HepG2 (cell line): Measurements from ENCODE around the gene ZNF280A. TPM values are rescaled to one million over a fixed set of nuclear protein-coding genes. Genes with fewer than 3 reads are reported as not detected.

Source experiments
- ATAC-seq: fragments of 200-7000 bp; cut with Tn5 transposase; 3 replicates; pipeline ENCODE4 v1.9.1; 2020; ENCODE audit warnings: mild to moderate bottlenecking, moderate library complexity
- BruUV-seq: library from RNA; stranded (reverse); fragments of 400-500 nt; replicated peaks from 2 replicates; lab custom pipeline; 2021; lab: Mats Ljungman, UMichigan
- CTCF ChIA-PET: fragments of 300-600 bp; formaldehyde crosslinking; extraction: SDS; loops from one replicate; lab custom pipeline; 2021; ENCODE audit warnings: low total read pairs, inconsistent platforms, low intra/inter-chr PET ratio; lab: Yijun Ruan, JAX
- POLR2A ChIA-PET: fragments of 350-600 bp; sonication (Branson Sonifier 250); formaldehyde crosslinking; loops from one replicate; lab custom pipeline; 2020; ENCODE audit warnings: antibody characterized with exemption, inconsistent platforms; lab: Yijun Ruan, JAX
- DNase-seq: peaks from one replicate; pipeline ENCODE4 v3.0.0-alpha.2; 2015; ENCODE audit warnings: low spot score
- FAIRE-seq: peaks from 3 replicates; lab custom pipeline; 2011; peaks lifted over from hg19 to GRCh38; lab: Jason Lieb, UNC
- H2AFZ ChIP-seq: one replicate; pipeline ENCODE4 v1.6.1; 2011; ENCODE audit warnings: low read length, inconsistent platforms
- H3K27ac ChIP-seq: fragments of 300-600 bp; 3 replicates; pipeline ENCODE4 v1.8.0; 2011; ENCODE audit warnings: mixed run types, mild to moderate bottlenecking, mixed read lengths, low read length, inconsistent platforms; ENCODE audit not compliant: insufficient read depth; ENCODE audit errors: extremely low read length
- H3K27me3 ChIP-seq, 2 experiments: fragments of 200-600 bp in 1 of 2; 2 replicates in 1 of 2; 3 replicates in 1 of 2; pipeline versions ENCODE4 v1.6.0 to v1.8.0; 2011; ENCODE audit warnings: low read length in 2 of 2, mild to moderate bottlenecking in 2 of 2, moderate library complexity in 2 of 2, inconsistent platforms in 1 of 2; ENCODE audit not compliant: insufficient read depth in 2 of 2, control insufficient read depth in 1 of 2
- H3K36me3 ChIP-seq, 2 experiments: fragments of 200-600 bp in 1 of 2; replicated peaks in 1 of 2; 2 replicates in 1 of 2; 3 replicates in 1 of 2; pipeline versions ENCODE4 v1.5.1 to v1.8.0; 2011; ENCODE audit warnings: low read length in 2 of 2, inconsistent platforms in 1 of 2; ENCODE audit not compliant: insufficient read depth in 2 of 2, control insufficient read depth in 1 of 2
- H3K4me1 ChIP-seq: 2 replicates; pipeline ENCODE4 v1.5.1; 2012; ENCODE audit warnings: low read length, inconsistent platforms; ENCODE audit not compliant: insufficient read depth
- H3K4me2 ChIP-seq: 2 replicates; pipeline ENCODE4 v1.6.0; 2011; ENCODE audit warnings: low read depth, low read length, inconsistent platforms
- H3K4me3 ChIP-seq, 3 experiments: fragments of 200-600 bp in 1 of 3; sonication (generic), shearing (Covaris generic) in 1 of 3; replicated peaks in 1 of 3; 2 replicates each; pipeline ENCODE4 v1.5.1; 2011 to 2016; ENCODE audit warnings: low read length in 3 of 3, inconsistent platforms in 2 of 3, low read depth in 2 of 3, mild to moderate bottlenecking in 2 of 3, control low read depth in 1 of 3, mixed read lengths in 1 of 3; ENCODE audit not compliant: insufficient read depth in 1 of 3
- H3K79me2 ChIP-seq: one replicate; pipeline ENCODE4 v1.6.1; 2011; ENCODE audit warnings: low read length, inconsistent platforms; ENCODE audit not compliant: insufficient read depth
- H3K9ac ChIP-seq: 2 replicates; pipeline ENCODE4 v1.6.0; 2011; ENCODE audit warnings: mild to moderate bottlenecking, low read depth, low read length, inconsistent platforms; ENCODE audit not compliant: insufficient read depth
- H3K9me3 ChIP-seq: 2 replicates; pipeline ENCODE4 v1.5.1; 2012; ENCODE audit warnings: mild to moderate bottlenecking, low read length
- H4K20me1 ChIP-seq: 2 replicates; pipeline ENCODE4 v1.6.0; 2011; ENCODE audit warnings: inconsistent platforms, mild to moderate bottlenecking, low read length, moderate library complexity; ENCODE audit not compliant: insufficient read depth
- GMEB1 ChIP-seq: sonication (generic); formaldehyde crosslinking; IDR thresholded peaks from 2 replicates; pipeline ENCODE4 v1.5.1; 2020; ENCODE audit warnings: missing genetic modification reagents, mild to moderate bottlenecking, borderline replicate concordance
- MEF2D ChIP-seq: sonication (generic); formaldehyde crosslinking; IDR thresholded peaks from 2 replicates; pipeline ENCODE4 v1.5.1; 2020; ENCODE audit warnings: mild to moderate bottlenecking, missing genetic modification reagents
- MXD3 ChIP-seq: IDR thresholded peaks from 2 replicates; pipeline ENCODE4 v1.6.1; 2016; ENCODE audit warnings: mild to moderate bottlenecking, missing biosample characterization, missing genetic modification reagents
- RBM39 ChIP-seq: fragments of 200-400 bp; formaldehyde crosslinking; IDR thresholded peaks from one replicate; pipeline ENCODE4 v1.6.1; 2018; ENCODE audit warnings: antibody characterized with exemption, mild to moderate bottlenecking, low read depth, low read length; ENCODE audit not compliant: poor library complexity, severe bottlenecking
- SP4 ChIP-seq: sonication (generic); formaldehyde crosslinking; IDR thresholded peaks from 2 replicates; pipeline ENCODE4 v1.8.1; 2023; ENCODE audit warnings: mild to moderate bottlenecking, missing genetic modification reagents
- ZKSCAN5 ChIP-seq: sonication (generic); formaldehyde crosslinking; IDR thresholded peaks from 2 replicates; pipeline ENCODE4 v1.5.1; 2020; ENCODE audit warnings: mild to moderate bottlenecking, missing genetic modification reagents
- ZNF101 ChIP-seq: sonication (generic); formaldehyde crosslinking; IDR thresholded peaks from 2 replicates; pipeline ENCODE4 v1.4.0; 2020; ENCODE audit warnings: mild to moderate bottlenecking, low read depth, missing genetic modification reagents, borderline replicate concordance
- ZNF333 ChIP-seq: sonication (generic); formaldehyde crosslinking; IDR thresholded peaks from 2 replicates; pipeline ENCODE4 v1.4.0; 2020; ENCODE audit warnings: mild to moderate bottlenecking, missing genetic modification reagents, borderline replicate concordance
- ZNF724P ChIP-seq: sonication (generic); formaldehyde crosslinking; IDR thresholded peaks from 2 replicates; pipeline ENCODE4 v1.8.0; 2022; ENCODE audit warnings: missing genetic modification reagents, borderline replicate concordance
- WGBS: methylation state at CpG from one replicate; pipeline ENCODE4 v1.1.6; 2017; ENCODE audit warnings: low lambda C conversion rate; 5-methylcytosine and 5-hydroxymethylcytosine counted together
- in situ Hi-C: cut with HindIII; loops from 2 replicates; pipeline ENCODE4 v1.10.0; 2017; ENCODE audit warnings: low pct_unique_long_range_greater_than_20kb; ENCODE audit not compliant: extremely low pct_ligation_motif_present
- intact Hi-C: fragments of 100-400 bp; cut with micrococcal nuclease; formaldehyde crosslinking; loops from one replicate; pipeline ENCODE4 v1.10.0; 2022; ENCODE audit not compliant: unreplicated experiment
- polyA plus RNA-seq, 8 experiments: library from polyadenylated mRNA; depleted of rRNA in 3 of 8; stranded (reverse) in 7 of 8; unstranded in 1 of 8; fragments of >200 nt; fragmentation: Illumina TruSeq in 4 of 8; extraction: Trizol in 4 of 8; gene quantifications; 2 replicates each; pipeline versions ENCODE4 v1.2.1 to v1.2.3, GENCODE V29; 2011 to 2016; ENCODE audit warnings: low read depth in 4 of 8, missing spikeins in 1 of 8, mixed read lengths in 1 of 8; ENCODE audit not compliant: insufficient read depth in 1 of 8
- total RNA-seq, 5 experiments: library from RNA; depleted of rRNA; stranded (reverse); fragments of >200 nt; fragmentation: Illumina TruSeq; extraction: Trizol; gene quantifications; 2 replicates each; pipeline ENCODE4 v1.2.3, GENCODE V29; 2016; ENCODE audit warnings: low read depth in 1 of 5
- TF ChIP-seq, protein P1 (sequence below): sonication (generic); formaldehyde crosslinking; IDR thresholded peaks from 2 replicates; pipeline ENCODE4 v1.4.0; 2020; ENCODE audit warnings: mild to moderate bottlenecking, missing genetic modification reagents

ZNF280A gene
- total and polyA plus RNA-seq, 2 of the 13 experiments (the other 11 are each of a cell fraction or from before 2014, with no cell fraction given), result 1.4 to 2.9 TPM

GRCh38 chr22:22538226-22538989 is 18.3 kb upstream of the ZNF280A start:
- intact Hi-C loops, result no loop called here
- Histone ChIP-seq H4K20me1 (no peaks in the 10 kb centered on the region), H2AFZ (no peak overlapping the region), H3K4me1 (no peaks in the 10 kb centered on the region), H3K27me3 (peaks cover 0 to 3% of the 10 kb centered on the region in 2 experiments; a peak in 1 of 5 replicates), H3K4me2 (no peak overlapping the region), H3K9ac (no peak overlapping the region), H3K4me3 (no peak overlapping the region), H3K36me3 (no peaks in the 10 kb centered on the region), H3K27ac (no peak overlapping the region), H3K79me2 (no peaks in the 10 kb centered on the region), H3K9me3 (no peaks in the 10 kb centered on the region)
- DNase-seq (no peak), FAIRE-seq (no peak), ATAC-seq (no peak)
- ChIA-PET POLR2A (no interaction called here), CTCF (no interaction called here)
- 27% methylated on average over 5 of the region's 7 CpGs for WGBS
- in situ Hi-C loops, result no loop called here
- TF ChIP-seq, protein P1, sequence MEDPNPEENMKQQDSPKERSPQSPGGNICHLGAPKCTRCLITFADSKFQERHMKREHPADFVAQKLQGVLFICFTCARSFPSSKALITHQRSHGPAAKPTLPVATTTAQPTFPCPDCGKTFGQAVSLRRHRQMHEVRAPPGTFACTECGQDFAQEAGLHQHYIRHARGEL (CRISPR knock-in tag), result no peak
- TF ChIP-seq ZKSCAN5 (CRISPR knock-in tag), result no peak
- TF ChIP-seq SP4, result no peak
- no peak for TF ChIP-seq MEF2D
- no peak for TF ChIP-seq GMEB1 (CRISPR knock-in tag)
- no TSS peak for BruUV-seq

DNA sequence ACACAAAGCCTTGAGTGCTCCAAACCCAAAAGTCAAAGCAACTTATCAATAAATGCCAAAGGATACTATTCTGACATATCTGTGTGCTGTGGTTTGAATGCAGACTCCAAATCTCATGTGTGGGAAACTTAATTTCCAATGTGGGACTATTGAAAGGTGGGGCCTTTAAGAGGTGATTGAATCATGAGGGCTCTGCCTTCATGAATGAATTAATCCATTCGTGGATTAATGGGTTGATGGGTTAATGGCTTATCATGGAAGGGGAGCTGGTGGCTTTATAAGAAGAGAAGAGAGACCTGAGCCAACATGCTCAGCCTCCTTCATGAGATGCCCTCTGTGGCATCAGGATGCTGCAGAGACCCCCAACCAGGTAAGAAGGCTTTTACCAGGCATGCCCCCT is 16.8 kb upstream of the ZNF280A start:
- no peaks in the 10 kb centered on the region for H3K36me3 ChIP-seq
- no peak overlapping the region for H3K4me2 ChIP-seq
- 0% methylated on average over 1 of the region's 1 CpG for WGBS
- H4K20me1 ChIP-seq, result no peaks in the 10 kb centered on the region
- H2AFZ ChIP-seq, result no peak overlapping the region
- ChIA-PET POLR2A (no interaction called here), CTCF (no interaction called here)
- TF ChIP-seq MXD3 (CRISPR knock-in tag) (no peak), ZNF101 (no peak), ZNF333 (CRISPR knock-in tag) (no peak), RBM39 (no peak), ZNF724P (no peak)
- BruUV-seq, result no TSS peak
- no peak overlapping the region for H3K9ac ChIP-seq
- intact Hi-C loops (no loop called here), in situ Hi-C loops (no loop called here)
- H3K4me3 ChIP-seq, result no peak overlapping the region
- H3K79me2 ChIP-seq, result no peaks in the 10 kb centered on the region
- H3K27ac ChIP-seq, result no peak overlapping the region
- FAIRE-seq (no peak), ATAC-seq (no peak), DNase-seq (no peak)
- no peaks in the 10 kb centered on the region for H3K9me3 ChIP-seq
- H3K27me3 ChIP-seq, result peaks cover 0 to 3% of the 10 kb centered on the region in 2 experiments; a peak in 1 of 5 replicates
- H3K4me1 ChIP-seq, result no peaks in the 10 kb centered on the region
